Panc1 (cell line): Measurements from ENCODE around the gene ENO1. TPM values are rescaled to one million over a fixed set of nuclear protein-coding genes. Genes with fewer than 3 reads are reported as not detected.

ENCODE experiments used
- ATAC-seq: fragments of 200-7000 bp; cut with Tn5 transposase; 2 replicates; pipeline ENCODE4 v1.9.1; 2020; ENCODE audit warnings: mild to moderate bottlenecking, moderate library complexity
- Bru-seq: library from RNA; stranded (reverse); fragments of 400-500 nt; gene quantifications from one replicate; lab custom pipeline; 2021; lab: Mats Ljungman, UMichigan
- BruChase-seq, 2 experiments: library from RNA; stranded (reverse); fragments of 400-500 nt; gene quantifications; one replicate each; lab custom pipeline; 2021; lab: Mats Ljungman, UMichigan
- BruUV-seq: library from RNA; stranded (reverse); fragments of 400-500 nt; replicated peaks from 2 replicates; lab custom pipeline; 2021; lab: Mats Ljungman, UMichigan
- CTCF ChIA-PET: fragments of 300-600 bp; sonication (Branson Sonifier 250); formaldehyde crosslinking; loops from one replicate; lab custom pipeline; 2022; ENCODE audit warnings: antibody characterized with exemption; lab: Charles Lee
- POLR2A ChIA-PET: fragments of 300-600 bp; sonication (Branson Sonifier 250); formaldehyde crosslinking; loops from one replicate; lab custom pipeline; 2022; ENCODE audit warnings: antibody characterized with exemption; lab: Charles Lee
- DNase-seq: peaks from one replicate; pipeline ENCODE4 v3.0.0-alpha.2; 2010; ENCODE audit warnings: low read depth, low spot score
- H3K27ac ChIP-seq: 2 replicates; pipeline ENCODE4 v1.5.1; 2011; ENCODE audit warnings: mild to moderate bottlenecking, low read length, inconsistent platforms
- H3K27me3 ChIP-seq: fragments of 200-500 bp; sonication (Bioruptor generic); 2 replicates; pipeline ENCODE4 v1.6.0; 2014; ENCODE audit warnings: low read length, inconsistent platforms; ENCODE audit not compliant: control insufficient read depth, insufficient read depth
- H3K36me3 ChIP-seq: fragments of 200-500 bp; sonication (Bioruptor generic); 2 replicates; pipeline ENCODE4 v1.5.1; 2014; ENCODE audit warnings: inconsistent platforms, mild to moderate bottlenecking, low read length, moderate library complexity; ENCODE audit not compliant: control insufficient read depth, insufficient read depth
- H3K4me1 ChIP-seq: 2 replicates; pipeline ENCODE4 v1.5.1; 2011; ENCODE audit warnings: inconsistent platforms, mild to moderate bottlenecking, low read length, moderate library complexity; ENCODE audit not compliant: control insufficient read depth, insufficient read depth
- H3K4me3 ChIP-seq, 2 experiments: 2 replicates each; pipeline ENCODE4 v1.5.1; 2011 to 2012; ENCODE audit warnings: low read depth in 2 of 2, low read length in 2 of 2, mild to moderate bottlenecking in 2 of 2, inconsistent platforms in 1 of 2, moderate library complexity in 1 of 2
- H3K9me3 ChIP-seq: fragments of 200-500 bp; sonication (Bioruptor generic); 2 replicates; pipeline ENCODE4 v1.5.1; 2014; ENCODE audit warnings: low read depth, mild to moderate bottlenecking, inconsistent platforms, low read length, moderate library complexity; ENCODE audit not compliant: control insufficient read depth, insufficient read depth
- CTCF ChIP-seq: fragments of 450-650 bp; IDR thresholded peaks from 2 replicates; pipeline ENCODE4 v1.5.1; 2017; ENCODE audit warnings: mild to moderate bottlenecking
- POLR2AphosphoS5 ChIP-seq: IDR thresholded peaks from 2 replicates; pipeline ENCODE4 v1.6.1; 2012; ENCODE audit warnings: mild to moderate bottlenecking, low read depth, low read length, moderate library complexity
- REST ChIP-seq, 2 experiments: IDR thresholded peaks; 2 replicates each; pipeline ENCODE4 v1.6.1; 2011 to 2012; ENCODE audit warnings: low read depth in 2 of 2, control low read depth in 1 of 2, low read length in 1 of 2, mild to moderate bottlenecking in 1 of 2, moderate library complexity in 1 of 2; ENCODE audit not compliant: insufficient read depth in 1 of 2
- SIN3A ChIP-seq: IDR thresholded peaks from 2 replicates; pipeline ENCODE4 v1.6.1; 2012; ENCODE audit warnings: low read depth, mild to moderate bottlenecking, low read length, moderate library complexity, borderline replicate concordance; ENCODE audit not compliant: insufficient read depth
- TCF7L2 ChIP-seq: IDR thresholded peaks from 2 replicates; pipeline ENCODE4 v1.6.1; 2011; ENCODE audit warnings: mild to moderate bottlenecking, low read depth, low read length, inconsistent platforms
- in situ Hi-C: cut with HindIII; loops from 2 replicates; pipeline ENCODE4 v1.10.0; 2016; ENCODE audit warnings: low sequenced_read_pairs, low pct_unique_long_range_greater_than_20kb
- intact Hi-C: fragments of 100-400 bp; cut with micrococcal nuclease; formaldehyde crosslinking; loops from one replicate; pipeline ENCODE4 v1.10.0; 2022; ENCODE audit not compliant: unreplicated experiment
- long read RNA-seq: library from polyadenylated mRNA; unstranded; transcript quantifications from one replicate; pipeline ENCODE4 v2.0.0, GENCODE V29; 2021; ENCODE audit not compliant: unreplicated experiment
- polyA plus RNA-seq: library from polyadenylated mRNA; unstranded; fragments of >200 nt; gene quantifications from one replicate; pipeline ENCODE4 v1.2.1, GENCODE V29; 2012; ENCODE audit warnings: missing spikeins; ENCODE audit not compliant: insufficient read length
- total RNA-seq: library from RNA; stranded (reverse); gene quantifications from one replicate; pipeline ENCODE4 v1.2.1, GENCODE V29; 2021; ENCODE audit not compliant: unreplicated experiment

The ENO1 gene
- total RNA-seq (2,480 TPM), Bru-seq, nascent RNA (percentile 99 among the genes with signal in this experiment), BruChase-seq, experiment 1, labeled RNA remaining after a 2-hour chase (percentile 99 among the genes with signal in this experiment), BruChase-seq, experiment 2, labeled RNA remaining after a 6-hour chase (percentile 99 among the genes with signal in this experiment)
- 3,248 TPM for polyA plus RNA-seq
- long read RNA-seq, transcript ENO1-201 (12 exons, 1,781 nt): major isoform, 4,613 of 6,254 reads
- long read RNA-seq, transcript ENO1-203 (9 exons, 2,548 nt): minor isoform, 24 of 6,254 reads
- long read RNA-seq, partial matches to known transcripts: 1,469 of 6,254 reads
- long read RNA-seq, other reads (novel, unspliced or antisense): 147 of 6,254 reads

GRCh38 chr1:8878448-8878697 lies at the start of gene ENO1:
Gene ENO1, minus strand, starts transcription at chr1:8878686. Its CDS starts 3,778 bp downstream, at chr1:8874908.
- ATAC-seq: no peak

More at GRCh38 chr1:8878448-8878697, at the start of gene ENO1:
- H3K4me1 ChIP-seq: peaks cover 41% of the 10 kb centered on the region
- in situ Hi-C loops (no loop called here), intact Hi-C loops (no loop called here)
- peak within 1 kb of the TSS; percentile 94 to 97 for H3K4me3 ChIP-seq
- H3K9me3 ChIP-seq: no peaks in the 10 kb centered on the region
- no TSS peak for BruUV-seq
- ChIA-PET POLR2A (interaction anchor here (0.6 to 0.7 kb wide), 2 partner anchors 12 to 197 kb away, joined by 3 to 13 read pairs; no protein-coding TSS in a partner anchor), CTCF (interaction anchor here (0.6 kb wide), 1 partner anchor 27 kb away, joined by 16 read pairs; no protein-coding TSS in a partner anchor)
- no peak for DNase-seq
- H3K36me3 ChIP-seq: peaks cover 22% of the 10 kb centered on the region
- no peaks in the 10 kb centered on the region for H3K27me3 ChIP-seq
- peak within 1 kb of the TSS; percentile 100 for H3K27ac ChIP-seq
- no peak for TF ChIP-seq TCF7L2
- peak; percentile 41; the same call in 1 of the 2 replicates for TF ChIP-seq SIN3A
- TF ChIP-seq CTCF: no peak
- peak in 1 of 2 experiments; percentile 54; a peak in 2 of 4 replicates for TF ChIP-seq REST (IDR thresholded peaks at IDR 0.05; ENCODE audit: insufficient read depth in 1 of 2, low read depth in 2 of 2, low read length in 1 of 2)
- TF ChIP-seq POLR2AphosphoS5: peak; percentile 87
